NCI-H1417 treated with DMSO at 0.1 percent for 48 hours (cell line): ENCODE measurements around the gene IGF1R.

Source experiments
- DNase-seq: peaks from one replicate; lab custom pipeline; 2025; lab: John Stamatoyannopoulos, UW

Gene IGF1R

GRCh38 chr15:98648654-98649471 lies 524 bp downstream of the IGF1R start:
- DNase-seq: no peak

- DNase-seq: no peak
Observed at GRCh38 chr15:98649472-98650416, 1.4 kb downstream of the IGF1R start.

GRCh38 chr15:98650417-98651035 lies 2.2 kb downstream of the IGF1R start:
- no peak for DNase-seq

- no peak for DNase-seq
Observed at GRCh38 chr15:98651036-98651481, 2.7 kb downstream of the IGF1R start.

- no peak for DNase-seq
Observed at GRCh38 chr15:98651581-98652220, 3.4 kb downstream of the IGF1R start.

- no peak for DNase-seq
Observed at GRCh38 chr15:98653686-98654085, 5.3 kb downstream of the IGF1R start.

GRCh38 chr15:98654790-98655360 lies 6.5 kb downstream of the IGF1R start:
- DNase-seq: no peak

- DNase-seq: no peak
Observed at GRCh38 chr15:98655732-98656131, 7.4 kb downstream of the IGF1R start.

GRCh38 chr15:98657721-98658120 lies 9.4 kb downstream of the IGF1R start:
- DNase-seq: no peak

- no peak for DNase-seq
Observed at GRCh38 chr15:98658831-98659699, 10.7 kb downstream of the IGF1R start.

GRCh38 chr15:98660055-98660454 lies 11.7 kb downstream of the IGF1R start:
- no peak for DNase-seq

- no peak for DNase-seq
Observed at GRCh38 chr15:98663045-98663444, 14.7 kb downstream of the IGF1R start.

GRCh38 chr15:98663606-98664005 lies 15.3 kb downstream of the IGF1R start:
- no peak for DNase-seq

- DNase-seq: no peak
Observed at GRCh38 chr15:98666441-98666840, 18.1 kb downstream of the IGF1R start.

GRCh38 chr15:98666841-98667240 lies 18.5 kb downstream of the IGF1R start:
- DNase-seq: no peak

- no peak for DNase-seq
Observed at GRCh38 chr15:98667521-98668179, 19.3 kb downstream of the IGF1R start.

GRCh38 chr15:98668566-98669308 lies 20.4 kb downstream of the IGF1R start:
- DNase-seq: no peak

- no peak for DNase-seq
Observed at GRCh38 chr15:98669638-98670037, 21.3 kb downstream of the IGF1R start.
